Stomach (tissue), 4 donors: ENCODE results near the gene FBXW11.

ENCODE experiments used
- CTCF ChIP-seq, 7 experiments: fragments of 450-650 bp in 4 of 7; fragments of 200-600 bp in 3 of 7; sonication (generic) in 3 of 7; IDR thresholded peaks; one replicate each; pipeline ENCODE4 v1.5.1; 2016 to 2019; ENCODE audit warnings: antibody characterized with exemption in 7 of 7, control low read depth in 2 of 7, mild to moderate bottlenecking in 1 of 7
- POLR2A ChIP-seq, 4 donors: fragments of 450-650 bp; IDR thresholded peaks; one replicate each; pipeline ENCODE4 v1.6.1; 2016; ENCODE audit warnings: antibody characterized with exemption in 4 of 4, control low read depth in 2 of 4, mild to moderate bottlenecking in 1 of 4, moderate library complexity in 1 of 4
- POLR2AphosphoS5 ChIP-seq, 3 donors: sonication (generic); formaldehyde crosslinking; IDR thresholded peaks; one replicate each; pipeline ENCODE4 v1.6.1; 2016; ENCODE audit warnings: antibody characterized with exemption in 3 of 3

- TF ChIP-seq CTCF (IDR thresholded peaks at IDR 0.05) (no peak), POLR2A (IDR thresholded peaks at IDR 0.05) (no peak), POLR2AphosphoS5 (IDR thresholded peaks at IDR 0.05) (no peak)
These were observed 141.0 kb downstream of the FBXW11 start for GRCh38 chr5:171865471-171865870.
